ENCODE measurements around the gene PPIA. TPM values are rescaled to one million over a fixed set of nuclear protein-coding genes. Genes with fewer than 3 reads are reported as not detected.

PPIA gene
- total RNA-seq, 3 donors from 2014 or later, result 1,127 to 1,313 (median 1,259) TPM

- peak in 1 of 2 donors; percentile 66 for DNase-seq (ENCODE audit: low spot score in 2 of 2)
- Histone ChIP-seq H3K4me1 (peaks cover 9 to 18% of the 10 kb centered on the region in 2 donors), H3K27me3 (no peaks in the 10 kb centered on the region), H3K9me3 (no peaks in the 10 kb centered on the region), H3K27ac (peak overlapping the region; percentile 80), H3K36me3 (no peaks in the 10 kb centered on the region), H3K4me3 (peak overlapping the region in 1 of 3 donors; percentile 17)
- no peak for TF ChIP-seq POLR2A (IDR thresholded peaks at IDR 0.05)
- TF ChIP-seq, protein P1, sequence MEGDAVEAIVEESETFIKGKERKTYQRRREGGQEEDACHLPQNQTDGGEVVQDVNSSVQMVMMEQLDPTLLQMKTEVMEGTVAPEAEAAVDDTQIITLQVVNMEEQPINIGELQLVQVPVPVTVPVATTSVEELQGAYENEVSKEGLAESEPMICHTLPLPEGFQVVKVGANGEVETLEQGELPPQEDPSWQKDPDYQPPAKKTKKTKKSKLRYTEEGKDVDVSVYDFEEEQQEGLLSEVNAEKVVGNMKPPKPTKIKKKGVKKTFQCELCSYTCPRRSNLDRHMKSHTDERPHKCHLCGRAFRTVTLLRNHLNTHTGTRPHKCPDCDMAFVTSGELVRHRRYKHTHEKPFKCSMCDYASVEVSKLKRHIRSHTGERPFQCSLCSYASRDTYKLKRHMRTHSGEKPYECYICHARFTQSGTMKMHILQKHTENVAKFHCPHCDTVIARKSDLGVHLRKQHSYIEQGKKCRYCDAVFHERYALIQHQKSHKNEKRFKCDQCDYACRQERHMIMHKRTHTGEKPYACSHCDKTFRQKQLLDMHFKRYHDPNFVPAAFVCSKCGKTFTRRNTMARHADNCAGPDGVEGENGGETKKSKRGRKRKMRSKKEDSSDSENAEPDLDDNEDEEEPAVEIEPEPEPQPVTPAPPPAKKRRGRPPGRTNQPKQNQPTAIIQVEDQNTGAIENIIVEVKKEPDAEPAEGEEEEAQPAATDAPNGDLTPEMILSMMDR (IDR thresholded peaks at IDR 0.05), result no peak
- intact Hi-C loops (cut with DNase I; ENCODE audit: low total_unique reads), result no loop called here
Observed at GRCh38 chr7:44755698-44756627, 40.5 kb upstream of the PPIA start.

- Histone ChIP-seq H3K27me3 (no peaks in the 10 kb centered on the region), H3K27ac (peak overlapping the region in 1 of 2 donors; percentile 80), H3K4me3 (no peak overlapping the region), H3K4me1 (peaks cover 9 to 18% of the 10 kb centered on the region in 2 donors), H3K9me3 (no peaks in the 10 kb centered on the region), H3K36me3 (no peaks in the 10 kb centered on the region)
- DNase-seq (ENCODE audit: low spot score in 2 of 2), result no peak
- TF ChIP-seq, protein P1 (IDR thresholded peaks at IDR 0.05), result no peak
- intact Hi-C loops (cut with DNase I; ENCODE audit: low total_unique reads), result no loop called here
Observed at GRCh38 chr7:44756904-44757303, 39.6 kb upstream of the PPIA start.

GRCh38 chr7:44757311-44757710 is 39.2 kb upstream of the PPIA start:
- Histone ChIP-seq H3K9me3 (no peaks in the 10 kb centered on the region), H3K4me3 (no peak overlapping the region), H3K36me3 (no peaks in the 10 kb centered on the region), H3K27me3 (no peaks in the 10 kb centered on the region), H3K27ac (no peak overlapping the region), H3K4me1 (peaks cover 9 to 18% of the 10 kb centered on the region in 2 donors)
- TF ChIP-seq, protein P1 (IDR thresholded peaks at IDR 0.05), result no peak
- TF ChIP-seq POLR2AphosphoS5 (IDR thresholded peaks at IDR 0.05), result no peak
- TF ChIP-seq POLR2A (IDR thresholded peaks at IDR 0.05), result no peak
- intact Hi-C loops (cut with DNase I; ENCODE audit: low total_unique reads), result no loop called here
- no peak for DNase-seq (ENCODE audit: low spot score in 2 of 2)

GRCh38 chr7:44757739-44758138 is 38.7 kb upstream of the PPIA start:
- Histone ChIP-seq H3K36me3 (no peaks in the 10 kb centered on the region), H3K9me3 (no peaks in the 10 kb centered on the region), H3K4me3 (no peak overlapping the region), H3K27ac (no peak overlapping the region), H3K27me3 (no peaks in the 10 kb centered on the region), H3K4me1 (peaks cover 9 to 18% of the 10 kb centered on the region in 2 donors)
- TF ChIP-seq POLR2A (IDR thresholded peaks at IDR 0.05), result no peak
- TF ChIP-seq POLR2AphosphoS5 (IDR thresholded peaks at IDR 0.05), result no peak
- TF ChIP-seq, protein P1 (IDR thresholded peaks at IDR 0.05), result no peak
- intact Hi-C loops (cut with DNase I; ENCODE audit: low total_unique reads), result loop anchor here (1.0 kb wide), 1 partner anchor 30 kb away; no protein-coding TSS in a partner anchor
- no peak for DNase-seq (ENCODE audit: low spot score in 2 of 2)

- DNase-seq (ENCODE audit: low spot score in 2 of 2), result no peak
- H3K4me3 ChIP-seq, result no peak overlapping the region
- TF ChIP-seq POLR2AphosphoS5 (IDR thresholded peaks at IDR 0.05), result no peak
- TF ChIP-seq, protein P1 (IDR thresholded peaks at IDR 0.05), result no peak
- TF ChIP-seq POLR2A (IDR thresholded peaks at IDR 0.05), result no peak
- no peaks in the 10 kb centered on the region for H3K9me3 ChIP-seq
- peaks cover 9 to 18% of the 10 kb centered on the region in 2 donors for H3K4me1 ChIP-seq
- intact Hi-C loops (cut with DNase I; ENCODE audit: low total_unique reads), result no loop called here
- H3K27me3 ChIP-seq, result no peaks in the 10 kb centered on the region
- H3K36me3 ChIP-seq, result no peaks in the 10 kb centered on the region
- H3K27ac ChIP-seq, result no peak overlapping the region
Observed at GRCh38 chr7:44759246-44759645, 37.2 kb upstream of the PPIA start.

Measured in breast epithelium (tissue), 4 donors.